Stimulated activated CD4-positive, alpha-beta T cell treated with anti-CD3 and anti-CD28 coated beads, Interleukin-4, amount 100 ng/mL, for 1 hour (primary cell): ENCODE measurements around the gene LIPG.

Experiments used
- DNase-seq: peaks from one replicate; pipeline ENCODE4 v3.0.0-alpha.2; 2020

Gene LIPG

DNA sequence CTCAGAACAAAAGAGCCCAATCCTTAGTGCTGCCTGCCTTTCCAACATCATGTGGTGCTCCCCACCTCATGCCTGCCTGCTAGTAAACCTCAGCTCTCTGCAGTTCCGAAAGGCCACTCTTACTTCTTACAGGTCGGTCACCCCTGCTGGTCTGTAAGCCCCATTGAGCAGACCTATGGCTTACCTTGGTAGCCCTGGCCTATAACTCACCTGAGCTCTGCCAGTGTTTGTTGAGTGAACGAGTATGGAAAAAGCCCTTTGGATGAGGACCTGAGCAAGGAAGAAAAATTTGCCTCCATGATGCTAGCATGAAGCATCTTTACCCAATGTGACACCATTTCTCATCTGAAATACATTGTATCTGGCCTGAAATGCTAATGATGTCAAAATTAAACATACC is 83.3 kb downstream of the LIPG start:
- no peak for DNase-seq

DNA sequence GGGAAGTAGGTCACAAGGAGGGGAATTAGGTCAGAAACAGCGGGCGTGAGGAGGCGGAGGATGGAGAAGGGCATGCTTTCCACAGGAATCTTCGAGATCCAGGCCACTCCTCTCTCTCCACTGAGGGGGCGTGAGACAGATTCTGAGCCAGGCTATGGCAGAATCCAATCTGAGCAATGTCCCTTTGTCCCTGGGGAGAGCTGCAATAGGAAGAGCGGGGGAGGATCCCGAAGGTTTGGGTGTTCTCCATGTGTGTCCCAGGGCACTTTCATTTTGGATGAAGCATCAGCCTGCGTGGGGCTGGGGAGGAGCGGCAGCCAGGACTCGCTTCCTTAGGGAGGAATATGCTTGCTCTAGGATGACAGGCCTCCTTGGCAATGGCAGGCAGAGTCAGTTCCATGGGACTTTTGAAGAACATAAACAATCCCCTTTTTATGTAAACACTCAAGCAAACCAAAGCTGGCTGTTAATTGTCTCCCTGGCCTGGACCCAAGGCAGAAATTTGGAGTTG is 84.0 kb downstream of the LIPG start:
- no peak for DNase-seq

DNA sequence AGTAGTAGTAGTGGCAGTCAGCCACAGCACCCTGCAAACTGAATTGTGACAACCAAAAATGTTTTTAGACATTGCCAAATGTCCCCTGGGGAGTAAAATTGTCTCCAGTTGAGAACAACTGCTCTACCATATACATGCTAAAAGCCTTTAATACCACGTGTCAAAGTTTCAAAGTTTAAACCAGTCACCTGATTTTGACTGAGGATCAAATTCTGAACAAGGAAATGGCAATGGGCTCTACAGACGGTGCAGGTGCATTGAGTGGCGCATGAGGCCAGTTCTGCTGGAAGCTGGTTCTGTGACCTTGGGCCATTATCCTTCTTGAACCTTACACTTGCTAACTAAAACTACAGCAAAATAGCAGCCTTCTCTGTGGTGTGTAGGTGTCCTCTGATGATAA is 85.0 kb downstream of the LIPG start:
- DNase-seq, result no peak

DNA sequence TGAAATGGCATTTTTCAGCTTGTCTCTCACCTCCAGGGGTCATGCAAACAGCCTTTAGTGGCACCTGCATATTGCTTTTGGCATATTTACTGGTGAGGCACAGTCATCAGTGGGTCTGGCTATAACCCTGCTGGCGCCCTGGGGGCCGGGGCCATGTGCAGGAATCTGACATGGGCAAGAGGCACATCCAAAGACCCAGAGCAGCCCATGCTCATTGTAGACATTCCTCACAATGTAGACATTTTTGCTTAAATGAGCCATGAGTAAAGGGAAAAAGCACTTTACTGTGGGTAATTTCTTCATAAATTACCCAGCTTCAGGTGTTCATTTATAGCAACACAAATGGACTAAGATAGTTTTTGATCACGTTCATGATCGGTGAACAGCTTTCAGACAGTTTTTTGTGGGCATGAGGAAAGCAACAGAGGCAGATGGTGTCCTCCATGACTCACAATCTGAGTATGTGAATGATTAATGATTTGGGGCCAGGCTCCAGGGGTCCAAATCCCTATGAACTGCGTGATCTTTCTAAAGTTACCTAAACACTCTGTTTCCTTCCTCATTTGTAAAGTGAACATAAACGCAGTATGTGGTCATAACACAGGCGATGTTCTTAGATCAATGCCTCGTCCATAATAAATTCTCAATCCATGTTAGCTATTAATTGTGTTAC is 85.8 kb downstream of the LIPG start:
- no peak for DNase-seq

DNA sequence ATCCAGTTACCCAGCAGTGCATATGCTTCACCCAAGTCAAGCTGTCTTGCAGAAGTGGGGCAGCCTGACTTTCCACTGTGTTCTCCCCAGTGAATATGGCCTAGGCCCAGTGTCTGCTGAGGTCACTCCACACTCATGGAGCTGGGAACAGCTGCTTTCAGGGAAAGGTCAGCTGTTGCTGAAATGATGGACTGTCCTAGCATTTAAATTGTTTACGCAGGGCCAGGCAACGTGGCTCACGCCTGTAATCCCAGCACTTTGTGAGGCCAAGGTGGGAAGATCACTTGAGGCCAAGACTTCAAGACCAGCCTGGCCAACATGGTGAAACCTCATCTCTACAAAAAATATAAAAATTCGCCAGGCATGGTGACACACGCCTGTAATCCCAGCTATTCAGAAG is 86.5 kb downstream of the LIPG start:
- DNase-seq, result no peak
